HEK293 (cell line): Measurements from ENCODE around the gene SURF4.
A peak's percentile ranks its signal among the peaks of the same experiment; 100 is the strongest.

Experiments
- GLI4 ChIP-seq: fragments of 450-650 bp; formaldehyde crosslinking; IDR thresholded peaks from 2 replicates; pipeline ENCODE4 v1.5.1; 2016; ENCODE audit warnings: missing biosample characterization, missing genetic modification characterization
- OVOL3 ChIP-seq: fragments of 450-650 bp; formaldehyde crosslinking; IDR thresholded peaks from 2 replicates; pipeline ENCODE4 v1.5.1; 2016; ENCODE audit warnings: missing biosample characterization, missing genetic modification characterization
- REPIN1 ChIP-seq: fragments of 450-650 bp; formaldehyde crosslinking; IDR thresholded peaks from 2 replicates; pipeline ENCODE4 v1.5.1; 2017; ENCODE audit warnings: missing biosample characterization, missing genetic modification characterization, low read depth
- YY2 ChIP-seq: fragments of 450-650 bp; formaldehyde crosslinking; IDR thresholded peaks from 2 replicates; pipeline ENCODE4 v1.5.1; 2016; ENCODE audit warnings: missing biosample characterization, missing genetic modification characterization
- ZFP69B ChIP-seq: fragments of 450-650 bp; formaldehyde crosslinking; IDR thresholded peaks from 2 replicates; pipeline ENCODE4 v1.5.1; 2016; ENCODE audit warnings: missing biosample characterization, missing genetic modification characterization
- ZNF19 ChIP-seq: fragments of 450-650 bp; formaldehyde crosslinking; IDR thresholded peaks from 2 replicates; pipeline ENCODE4; 2016; ENCODE audit warnings: missing biosample characterization, missing genetic modification characterization, low read depth
- ZNF341 ChIP-seq: fragments of 450-650 bp; formaldehyde crosslinking; IDR thresholded peaks from 2 replicates; pipeline ENCODE4; 2016; ENCODE audit warnings: low read depth, missing biosample characterization, missing genetic modification characterization
- ZNF37A ChIP-seq: fragments of 450-650 bp; IDR thresholded peaks from 2 replicates; pipeline ENCODE4 v1.5.1; 2018; ENCODE audit warnings: missing biosample characterization, missing genetic modification characterization
- ZNF404 ChIP-seq: fragments of 450-650 bp; formaldehyde crosslinking; IDR thresholded peaks from 2 replicates; pipeline ENCODE4 v1.5.1; 2017; ENCODE audit warnings: missing biosample characterization, missing genetic modification characterization
- ZNF416 ChIP-seq: fragments of 450-650 bp; formaldehyde crosslinking; IDR thresholded peaks from 2 replicates; pipeline ENCODE4 v1.5.1; 2016; ENCODE audit warnings: missing biosample characterization, missing genetic modification characterization
- ZNF423 ChIP-seq: fragments of 450-650 bp; formaldehyde crosslinking; IDR thresholded peaks from 2 replicates; pipeline ENCODE4 v1.5.1; 2016; ENCODE audit warnings: missing biosample characterization, missing genetic modification characterization
- ZNF426 ChIP-seq: fragments of 450-650 bp; formaldehyde crosslinking; IDR thresholded peaks from 2 replicates; pipeline ENCODE4 v1.5.1; 2017; ENCODE audit warnings: missing biosample characterization, missing genetic modification characterization, mild to moderate bottlenecking, inconsistent platforms, moderate library complexity
- ZNF521 ChIP-seq: fragments of 450-650 bp; formaldehyde crosslinking; IDR thresholded peaks from 2 replicates; pipeline ENCODE4 v1.5.1; 2017; ENCODE audit warnings: missing biosample characterization, mild to moderate bottlenecking, missing genetic modification characterization
- ZNF664 ChIP-seq: fragments of 450-650 bp; formaldehyde crosslinking; IDR thresholded peaks from 2 replicates; pipeline ENCODE4 v1.5.1; 2016; ENCODE audit warnings: missing biosample characterization, missing genetic modification characterization
- ZNF776 ChIP-seq: fragments of 450-650 bp; formaldehyde crosslinking; IDR thresholded peaks from 2 replicates; pipeline ENCODE4 v1.5.0; 2017; ENCODE audit warnings: missing biosample characterization, missing genetic modification characterization, borderline replicate concordance
- ZNF837 ChIP-seq: fragments of 450-650 bp; formaldehyde crosslinking; IDR thresholded peaks from 2 replicates; pipeline ENCODE4 v1.5.1; 2016; ENCODE audit warnings: missing biosample characterization, missing genetic modification characterization
- ZSCAN30 ChIP-seq: fragments of 450-650 bp; IDR thresholded peaks from 2 replicates; pipeline ENCODE4 v1.5.1; 2018; ENCODE audit warnings: missing biosample characterization, mild to moderate bottlenecking, missing genetic modification characterization, moderate library complexity
- TF ChIP-seq, protein P1 (sequence below): fragments of 450-650 bp; formaldehyde crosslinking; IDR thresholded peaks from 2 replicates; pipeline ENCODE4 v1.5.1; 2016; ENCODE audit warnings: missing biosample characterization, missing genetic modification characterization
- TF ChIP-seq, protein P2 (sequence below): fragments of 450-650 bp; IDR thresholded peaks from 2 replicates; pipeline ENCODE4 v1.5.1; 2018; ENCODE audit warnings: missing biosample characterization, missing genetic modification characterization
- TF ChIP-seq, protein P3 (sequence below): sonication (generic); formaldehyde crosslinking; IDR thresholded peaks from 2 replicates; pipeline ENCODE4 v1.8.1; 2022; ENCODE audit warnings: mild to moderate bottlenecking, moderate library complexity, missing genetic modification reagents
- TF ChIP-seq, protein P4 (sequence below): fragments of 450-650 bp; formaldehyde crosslinking; IDR thresholded peaks from 2 replicates; pipeline ENCODE4 v1.5.1; 2016; ENCODE audit warnings: missing biosample characterization, missing genetic modification characterization
- TF ChIP-seq, protein P5 (sequence below): fragments of 450-650 bp; formaldehyde crosslinking; IDR thresholded peaks from 2 replicates; pipeline ENCODE4 v1.5.1; 2016; ENCODE audit warnings: missing biosample characterization, missing genetic modification characterization
- TF ChIP-seq, protein P6 (sequence below): fragments of 450-650 bp; formaldehyde crosslinking; IDR thresholded peaks from 2 replicates; pipeline ENCODE4 v1.5.1; 2016; ENCODE audit warnings: missing biosample characterization, missing genetic modification characterization
- TF ChIP-seq, protein P7 (sequence below): fragments of 450-650 bp; formaldehyde crosslinking; IDR thresholded peaks from 2 replicates; pipeline ENCODE4 v1.5.1; 2017; ENCODE audit warnings: missing biosample characterization, missing genetic modification characterization

Gene SURF4

DNA sequence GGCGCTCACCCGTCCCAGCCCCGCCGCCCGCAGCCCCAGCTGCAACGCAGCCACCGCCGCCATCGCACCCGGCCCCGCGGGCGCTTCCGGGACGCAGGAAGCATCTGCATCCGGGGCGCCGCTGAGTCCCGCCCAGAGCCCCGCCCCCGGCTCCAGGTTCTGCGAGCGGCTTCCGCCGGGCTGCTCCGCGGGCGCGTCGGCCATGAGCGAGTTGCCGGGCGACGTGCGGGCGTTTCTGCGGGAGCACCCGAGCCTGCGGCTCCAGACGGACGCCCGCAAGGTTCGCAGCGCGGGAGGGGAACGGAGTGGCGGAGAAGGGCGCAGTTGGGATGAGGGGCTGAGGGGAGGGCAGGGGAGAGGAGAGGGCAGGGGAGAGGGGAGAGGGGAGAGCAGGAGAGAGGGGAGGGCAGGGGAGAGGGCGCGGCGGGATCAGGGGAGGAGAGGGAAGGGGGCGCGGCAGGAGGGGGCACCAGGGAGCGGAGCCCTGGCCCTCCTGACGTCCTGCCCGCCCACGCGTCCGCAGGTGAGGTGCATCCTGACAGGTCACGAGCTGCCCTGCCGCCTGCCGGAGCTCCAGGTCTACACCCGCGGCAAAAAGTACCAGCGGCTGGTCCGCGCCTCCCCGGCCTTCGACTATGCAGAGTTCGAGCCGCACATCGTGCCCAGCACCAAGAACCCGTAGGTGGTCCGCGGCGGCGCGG is 19.3 kb downstream of the SURF4 start, which contains the start of the genes SURF1 and SURF2 (continued):
- TF ChIP-seq, protein P1, sequence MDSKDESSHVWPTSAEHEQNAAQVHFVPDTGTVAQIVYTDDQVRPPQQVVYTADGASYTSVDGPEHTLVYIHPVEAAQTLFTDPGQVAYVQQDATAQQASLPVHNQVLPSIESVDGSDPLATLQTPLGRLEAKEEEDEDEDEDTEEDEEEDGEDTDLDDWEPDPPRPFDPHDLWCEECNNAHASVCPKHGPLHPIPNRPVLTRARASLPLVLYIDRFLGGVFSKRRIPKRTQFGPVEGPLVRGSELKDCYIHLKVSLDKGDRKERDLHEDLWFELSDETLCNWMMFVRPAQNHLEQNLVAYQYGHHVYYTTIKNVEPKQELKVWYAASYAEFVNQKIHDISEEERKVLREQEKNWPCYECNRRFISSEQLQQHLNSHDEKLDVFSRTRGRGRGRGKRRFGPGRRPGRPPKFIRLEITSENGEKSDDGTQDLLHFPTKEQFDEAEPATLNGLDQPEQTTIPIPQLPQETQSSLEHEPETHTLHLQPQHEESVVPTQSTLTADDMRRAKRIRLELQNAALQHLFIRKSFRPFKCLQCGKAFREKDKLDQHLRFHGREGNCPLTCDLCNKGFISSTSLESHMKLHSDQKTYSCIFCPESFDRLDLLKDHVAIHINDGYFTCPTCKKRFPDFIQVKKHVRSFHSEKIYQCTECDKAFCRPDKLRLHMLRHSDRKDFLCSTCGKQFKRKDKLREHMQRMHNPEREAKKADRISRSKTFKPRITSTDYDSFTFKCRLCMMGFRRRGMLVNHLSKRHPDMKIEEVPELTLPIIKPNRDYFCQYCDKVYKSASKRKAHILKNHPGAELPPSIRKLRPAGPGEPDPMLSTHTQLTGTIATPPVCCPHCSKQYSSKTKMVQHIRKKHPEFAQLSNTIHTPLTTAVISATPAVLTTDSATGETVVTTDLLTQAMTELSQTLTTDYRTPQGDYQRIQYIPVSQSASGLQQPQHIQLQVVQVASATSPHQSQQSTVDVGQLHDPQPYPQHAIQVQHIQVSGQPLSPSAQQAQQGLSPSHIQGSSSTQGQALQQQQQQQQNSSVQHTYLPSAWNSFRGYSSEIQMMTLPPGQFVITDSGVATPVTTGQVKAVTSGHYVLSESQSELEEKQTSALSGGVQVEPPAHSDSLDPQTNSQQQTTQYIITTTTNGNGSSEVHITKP (tag by site-specific recombination) = no peak
- TF ChIP-seq GLI4 (0 out of 2 replicates have a peak, but pooled peaks have one; percentile 70), YY2 (tag by site-specific recombination) (no peak), ZNF404 (no peak), ZNF19 (no peak), ZSCAN30 (tag by site-specific recombination) (no peak), ZNF341 (peak; percentile 40; the same call in 1 of the 2 replicates), ZNF521 (tag by site-specific recombination) (no peak), ZNF426 (tag by site-specific recombination) (no peak), ZNF416 (tag by site-specific recombination) (no peak), ZNF423 (tag by site-specific recombination) (peak; percentile 44; the same call in 1 of the 2 replicates), ZNF837 (no peak), ZNF664 (no peak), REPIN1 (tag by site-specific recombination) (no peak; the same call in 1 of the 2 replicates), ZNF776 (no peak), ZFP69B (peak; percentile 53; the same call in 1 of the 2 replicates), OVOL3 (no peak), ZNF37A (tag by site-specific recombination) (no peak)
- TF ChIP-seq, protein P2, sequence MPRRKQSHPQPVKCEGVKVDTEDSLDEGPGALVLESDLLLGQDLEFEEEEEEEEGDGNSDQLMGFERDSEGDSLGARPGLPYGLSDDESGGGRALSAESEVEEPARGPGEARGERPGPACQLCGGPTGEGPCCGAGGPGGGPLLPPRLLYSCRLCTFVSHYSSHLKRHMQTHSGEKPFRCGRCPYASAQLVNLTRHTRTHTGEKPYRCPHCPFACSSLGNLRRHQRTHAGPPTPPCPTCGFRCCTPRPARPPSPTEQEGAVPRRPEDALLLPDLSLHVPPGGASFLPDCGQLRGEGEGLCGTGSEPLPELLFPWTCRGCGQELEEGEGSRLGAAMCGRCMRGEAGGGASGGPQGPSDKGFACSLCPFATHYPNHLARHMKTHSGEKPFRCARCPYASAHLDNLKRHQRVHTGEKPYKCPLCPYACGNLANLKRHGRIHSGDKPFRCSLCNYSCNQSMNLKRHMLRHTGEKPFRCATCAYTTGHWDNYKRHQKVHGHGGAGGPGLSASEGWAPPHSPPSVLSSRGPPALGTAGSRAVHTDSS (tag by site-specific recombination) = no peak
- TF ChIP-seq, protein P3, sequence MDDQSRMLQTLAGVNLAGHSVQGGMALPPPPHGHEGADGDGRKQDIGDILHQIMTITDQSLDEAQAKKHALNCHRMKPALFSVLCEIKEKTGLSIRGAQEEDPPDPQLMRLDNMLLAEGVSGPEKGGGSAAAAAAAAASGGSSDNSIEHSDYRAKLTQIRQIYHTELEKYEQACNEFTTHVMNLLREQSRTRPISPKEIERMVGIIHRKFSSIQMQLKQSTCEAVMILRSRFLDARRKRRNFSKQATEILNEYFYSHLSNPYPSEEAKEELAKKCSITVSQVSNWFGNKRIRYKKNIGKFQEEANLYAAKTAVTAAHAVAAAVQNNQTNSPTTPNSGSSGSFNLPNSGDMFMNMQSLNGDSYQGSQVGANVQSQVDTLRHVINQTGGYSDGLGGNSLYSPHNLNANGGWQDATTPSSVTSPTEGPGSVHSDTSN (CRISPR knock-in tag) = no peak
- TF ChIP-seq, protein P4, sequence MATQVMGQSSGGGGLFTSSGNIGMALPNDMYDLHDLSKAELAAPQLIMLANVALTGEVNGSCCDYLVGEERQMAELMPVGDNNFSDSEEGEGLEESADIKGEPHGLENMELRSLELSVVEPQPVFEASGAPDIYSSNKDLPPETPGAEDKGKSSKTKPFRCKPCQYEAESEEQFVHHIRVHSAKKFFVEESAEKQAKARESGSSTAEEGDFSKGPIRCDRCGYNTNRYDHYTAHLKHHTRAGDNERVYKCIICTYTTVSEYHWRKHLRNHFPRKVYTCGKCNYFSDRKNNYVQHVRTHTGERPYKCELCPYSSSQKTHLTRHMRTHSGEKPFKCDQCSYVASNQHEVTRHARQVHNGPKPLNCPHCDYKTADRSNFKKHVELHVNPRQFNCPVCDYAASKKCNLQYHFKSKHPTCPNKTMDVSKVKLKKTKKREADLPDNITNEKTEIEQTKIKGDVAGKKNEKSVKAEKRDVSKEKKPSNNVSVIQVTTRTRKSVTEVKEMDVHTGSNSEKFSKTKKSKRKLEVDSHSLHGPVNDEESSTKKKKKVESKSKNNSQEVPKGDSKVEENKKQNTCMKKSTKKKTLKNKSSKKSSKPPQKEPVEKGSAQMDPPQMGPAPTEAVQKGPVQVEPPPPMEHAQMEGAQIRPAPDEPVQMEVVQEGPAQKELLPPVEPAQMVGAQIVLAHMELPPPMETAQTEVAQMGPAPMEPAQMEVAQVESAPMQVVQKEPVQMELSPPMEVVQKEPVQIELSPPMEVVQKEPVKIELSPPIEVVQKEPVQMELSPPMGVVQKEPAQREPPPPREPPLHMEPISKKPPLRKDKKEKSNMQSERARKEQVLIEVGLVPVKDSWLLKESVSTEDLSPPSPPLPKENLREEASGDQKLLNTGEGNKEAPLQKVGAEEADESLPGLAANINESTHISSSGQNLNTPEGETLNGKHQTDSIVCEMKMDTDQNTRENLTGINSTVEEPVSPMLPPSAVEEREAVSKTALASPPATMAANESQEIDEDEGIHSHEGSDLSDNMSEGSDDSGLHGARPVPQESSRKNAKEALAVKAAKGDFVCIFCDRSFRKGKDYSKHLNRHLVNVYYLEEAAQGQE = no peak
- TF ChIP-seq, protein P5, sequence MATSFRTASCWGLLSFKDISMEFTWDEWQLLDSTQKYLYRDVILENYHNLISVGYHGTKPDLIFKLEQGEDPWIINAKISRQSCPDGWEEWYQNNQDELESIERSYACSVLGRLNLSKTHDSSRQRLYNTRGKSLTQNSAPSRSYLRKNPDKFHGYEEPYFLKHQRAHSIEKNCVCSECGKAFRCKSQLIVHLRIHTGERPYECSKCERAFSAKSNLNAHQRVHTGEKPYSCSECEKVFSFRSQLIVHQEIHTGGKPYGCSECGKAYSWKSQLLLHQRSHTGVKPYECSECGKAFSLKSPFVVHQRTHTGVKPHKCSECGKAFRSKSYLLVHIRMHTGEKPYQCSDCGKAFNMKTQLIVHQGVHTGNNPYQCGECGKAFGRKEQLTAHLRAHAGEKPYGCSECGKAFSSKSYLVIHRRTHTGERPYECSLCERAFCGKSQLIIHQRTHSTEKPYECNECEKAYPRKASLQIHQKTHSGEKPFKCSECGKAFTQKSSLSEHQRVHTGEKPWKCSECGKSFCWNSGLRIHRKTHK (tag by site-specific recombination) = no peak
- TF ChIP-seq, protein P6, sequence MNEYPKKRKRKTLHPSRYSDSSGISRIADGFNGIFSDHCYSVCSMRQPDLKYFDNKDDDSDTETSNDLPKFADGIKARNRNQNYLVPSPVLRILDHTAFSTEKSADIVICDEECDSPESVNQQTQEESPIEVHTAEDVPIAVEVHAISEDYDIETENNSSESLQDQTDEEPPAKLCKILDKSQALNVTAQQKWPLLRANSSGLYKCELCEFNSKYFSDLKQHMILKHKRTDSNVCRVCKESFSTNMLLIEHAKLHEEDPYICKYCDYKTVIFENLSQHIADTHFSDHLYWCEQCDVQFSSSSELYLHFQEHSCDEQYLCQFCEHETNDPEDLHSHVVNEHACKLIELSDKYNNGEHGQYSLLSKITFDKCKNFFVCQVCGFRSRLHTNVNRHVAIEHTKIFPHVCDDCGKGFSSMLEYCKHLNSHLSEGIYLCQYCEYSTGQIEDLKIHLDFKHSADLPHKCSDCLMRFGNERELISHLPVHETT (tag by site-specific recombination) = 0 out of 2 replicates have a peak, but pooled peaks have one; percentile 48
- TF ChIP-seq, protein P7, sequence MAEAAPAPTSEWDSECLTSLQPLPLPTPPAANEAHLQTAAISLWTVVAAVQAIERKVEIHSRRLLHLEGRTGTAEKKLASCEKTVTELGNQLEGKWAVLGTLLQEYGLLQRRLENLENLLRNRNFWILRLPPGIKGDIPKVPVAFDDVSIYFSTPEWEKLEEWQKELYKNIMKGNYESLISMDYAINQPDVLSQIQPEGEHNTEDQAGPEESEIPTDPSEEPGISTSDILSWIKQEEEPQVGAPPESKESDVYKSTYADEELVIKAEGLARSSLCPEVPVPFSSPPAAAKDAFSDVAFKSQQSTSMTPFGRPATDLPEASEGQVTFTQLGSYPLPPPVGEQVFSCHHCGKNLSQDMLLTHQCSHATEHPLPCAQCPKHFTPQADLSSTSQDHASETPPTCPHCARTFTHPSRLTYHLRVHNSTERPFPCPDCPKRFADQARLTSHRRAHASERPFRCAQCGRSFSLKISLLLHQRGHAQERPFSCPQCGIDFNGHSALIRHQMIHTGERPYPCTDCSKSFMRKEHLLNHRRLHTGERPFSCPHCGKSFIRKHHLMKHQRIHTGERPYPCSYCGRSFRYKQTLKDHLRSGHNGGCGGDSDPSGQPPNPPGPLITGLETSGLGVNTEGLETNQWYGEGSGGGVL (tag by site-specific recombination) = peak; percentile 99
